NCI-H1930 (cell line): ENCODE measurements around the gene PLEKHA1.

Experiments
- DNase-seq, 2 experiments: peaks; one replicate each; lab custom pipeline; 2025; lab: John Stamatoyannopoulos, UW

The PLEKHA1 gene

GRCh38 chr10:122379041-122379440 lies 4.5 kb downstream of the PLEKHA1 start:
- no peak for DNase-seq

GRCh38 chr10:122379537-122379936 lies 5.0 kb downstream of the PLEKHA1 start:
- DNase-seq = no peak

GRCh38 chr10:122380703-122381102 lies 6.2 kb downstream of the PLEKHA1 start:
- DNase-seq = no peak

- no peak for DNase-seq
Measured at GRCh38 chr10:122381680-122382079, 7.2 kb downstream of the PLEKHA1 start.

GRCh38 chr10:122386514-122386913 lies 12.0 kb downstream of the PLEKHA1 start:
- no peak for DNase-seq

- no peak for DNase-seq
Measured at GRCh38 chr10:122387572-122387971, 13.1 kb downstream of the PLEKHA1 start.

- no peak for DNase-seq
Measured at GRCh38 chr10:122388287-122388997, 13.9 kb downstream of the PLEKHA1 start.

- no peak for DNase-seq
Measured at GRCh38 chr10:122390271-122390670, 15.8 kb downstream of the PLEKHA1 start.

GRCh38 chr10:122390679-122391078 lies 16.2 kb downstream of the PLEKHA1 start:
- no peak for DNase-seq

GRCh38 chr10:122391875-122392274 lies 17.4 kb downstream of the PLEKHA1 start:
- DNase-seq = no peak

GRCh38 chr10:122392835-122393234 lies 18.3 kb downstream of the PLEKHA1 start:
- DNase-seq = no peak

- no peak for DNase-seq
Measured at GRCh38 chr10:122393288-122393687, 18.8 kb downstream of the PLEKHA1 start.

GRCh38 chr10:122402548-122403131 lies 28.1 kb downstream of the PLEKHA1 start:
- no peak for DNase-seq

- no peak for DNase-seq
Measured at GRCh38 chr10:122404576-122404975, 30.1 kb downstream of the PLEKHA1 start.

GRCh38 chr10:122407375-122408125 lies 33.0 kb downstream of the PLEKHA1 start:
- no peak for DNase-seq

GRCh38 chr10:122413327-122413726 lies 38.8 kb downstream of the PLEKHA1 start:
- no peak for DNase-seq

GRCh38 chr10:122417667-122418066 lies 43.2 kb downstream of the PLEKHA1 start:
- no peak for DNase-seq

- no peak for DNase-seq
Measured at GRCh38 chr10:122419016-122419415, 44.5 kb downstream of the PLEKHA1 start.

GRCh38 chr10:122419876-122420623 lies 45.5 kb downstream of the PLEKHA1 start:
- no peak for DNase-seq

GRCh38 chr10:122420624-122421007 lies 46.1 kb downstream of the PLEKHA1 start:
- DNase-seq = no peak

GRCh38 chr10:122421054-122421625 lies 46.6 kb downstream of the PLEKHA1 start:
- DNase-seq = no peak

GRCh38 chr10:122421742-122422141 lies 47.2 kb downstream of the PLEKHA1 start:
- no peak for DNase-seq
